ENCODE data around the gene PCDHGA9.

GRCh38 chr5:141439411-141440141, 37.0 kb downstream of the PCDHGA9 start:
- TF ChIP-seq CTCF (IDR thresholded peaks at IDR 0.05) (no peak), POLR2A (IDR thresholded peaks at IDR 0.05) (no peak)

Data from right lobe of liver (tissue), 4 donors.